Left colon (tissue), 2 donors: ENCODE data around the gene TYW1B. TPM values are rescaled to one million over a fixed set of nuclear protein-coding genes. Genes with fewer than 3 reads are reported as not detected.
"Not testable (repeated sequence)": the region's sequence is repeated elsewhere in the genome, so short reads cannot be mapped to it uniquely, and the experiment has no call there.

Experiments
- ATAC-seq: fragments of 200-7000 bp; cut with Tn5 transposase; one replicate; pipeline ENCODE4 v1.9.1; 2020; ENCODE audit warnings: mild to moderate bottlenecking, moderate library complexity
- DNase-seq, 2 donors: peaks; one replicate each; pipeline ENCODE4 v3.0.0-alpha.2; 2020
- intact Hi-C, 2 donors: fragments of 100-400 bp; cut with DNase I in 1 of 2; cut with micrococcal nuclease in 1 of 2; formaldehyde crosslinking; loops; one replicate each; pipeline versions ENCODE4 v1.11.2 to v1.14.0; 2022; cut with DNase I, micrococcal nuclease
- total RNA-seq, 2 donors: library from RNA; stranded (reverse); fragmentation: NEBNext Ultra II Directional; extraction: Animal tissue kit (Norgen Biotek cat#: 25700); gene quantifications; one replicate each; pipeline ENCODE4 v1.2.1, GENCODE V29; 2021
- donor health status: DM: no; HTN: no; CAD: no.
- donor health status: DM: yes; HTN: yes; CAD: no.

The TYW1B gene
- total RNA-seq, 2 donors from 2014 or later: 2.2 to 3.6 TPM

DNA sequence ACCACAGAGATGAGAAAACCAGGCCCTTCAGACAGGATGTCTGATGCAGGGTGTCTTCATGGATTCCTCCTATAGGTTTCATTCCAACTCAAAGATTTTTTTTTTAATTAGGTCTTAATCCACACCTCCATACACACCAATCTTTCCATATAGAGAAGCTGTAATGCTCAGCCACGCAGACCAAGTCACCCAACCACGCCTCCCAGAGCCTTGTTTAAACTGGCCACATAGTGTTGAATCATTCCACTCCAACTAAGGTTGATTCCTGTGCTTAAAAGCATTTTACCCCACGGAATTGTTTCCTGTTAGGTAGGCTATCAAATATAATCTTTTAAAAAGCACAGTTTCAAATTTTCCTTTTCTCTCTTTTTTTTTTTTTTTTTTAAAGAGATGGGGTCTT lies 153.6 kb downstream of the TYW1B start:
- intact Hi-C loops: no loop called here
- no peak for DNase-seq
- ATAC-seq: no peak

DNA sequence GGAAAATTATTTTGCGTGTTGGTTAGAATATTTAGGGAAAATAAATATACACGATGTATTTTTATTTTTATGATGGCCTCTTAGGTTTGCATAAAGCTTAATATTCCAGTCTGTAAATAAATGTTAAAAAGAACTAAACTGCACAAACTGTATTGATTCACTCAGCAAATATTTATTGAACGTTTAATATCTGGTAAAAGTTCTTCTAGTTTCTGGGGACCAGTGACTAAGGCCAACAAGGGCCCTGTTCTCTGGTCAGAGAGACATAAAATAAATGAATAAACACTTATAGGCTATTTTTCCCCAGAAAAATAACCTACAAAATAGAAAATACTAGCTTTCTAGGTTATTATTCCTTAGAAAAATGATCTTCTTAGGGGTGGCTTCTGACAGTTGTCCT lies 157.2 kb downstream of the TYW1B start:
- DNase-seq, ATAC-seq, intact Hi-C loops: not testable (repeated sequence)

- intact Hi-C loops, ATAC-seq, DNase-seq: not testable (repeated sequence)
Observed at GRCh38 chr7:72668435-72668834, 159.6 kb downstream of the TYW1B start.

GRCh38 chr7:72667049-72667448 lies 161.0 kb downstream of the TYW1B start:
- DNase-seq, ATAC-seq, intact Hi-C loops: not testable (repeated sequence)

DNA sequence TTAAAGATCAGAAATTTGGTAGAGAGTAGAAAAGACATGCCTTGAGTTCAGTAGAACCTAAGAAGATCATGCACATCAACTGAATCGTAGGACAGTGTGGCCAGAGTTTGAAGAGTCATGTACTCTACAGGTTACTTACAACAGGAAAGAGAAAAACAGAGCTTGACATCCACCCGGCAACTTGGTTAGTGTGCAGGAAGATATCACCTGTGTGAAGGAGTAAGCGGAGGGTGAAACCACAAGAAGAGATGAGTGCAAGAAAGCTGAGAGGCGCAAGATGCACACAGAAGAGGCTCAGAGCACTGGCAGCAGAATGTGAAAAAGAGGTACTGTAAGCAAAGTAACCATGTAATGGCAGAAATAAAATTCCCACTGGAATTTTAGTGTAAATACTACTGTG lies 179.4 kb downstream of the TYW1B start:
- intact Hi-C loops, ATAC-seq, DNase-seq: not testable (repeated sequence)

DNA sequence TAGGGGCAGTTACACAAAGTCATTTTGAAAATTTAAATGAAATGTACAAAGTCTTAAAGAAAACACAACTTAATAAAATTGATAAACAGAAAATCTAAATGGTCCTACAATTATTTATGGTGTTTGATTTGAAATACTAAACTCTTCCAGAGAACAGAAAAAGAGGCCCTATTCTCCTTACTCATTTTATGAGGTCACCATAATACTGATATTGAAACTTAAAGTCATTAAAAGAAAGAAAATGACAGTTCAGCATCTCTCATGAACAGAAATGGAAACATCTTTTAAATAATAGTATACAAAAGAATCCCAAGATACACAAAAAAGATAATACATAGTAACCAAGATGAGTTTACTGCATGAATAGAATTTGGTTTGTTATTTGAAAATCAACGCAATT lies 184.3 kb downstream of the TYW1B start:
- DNase-seq, intact Hi-C loops, ATAC-seq: not testable (repeated sequence)

DNA sequence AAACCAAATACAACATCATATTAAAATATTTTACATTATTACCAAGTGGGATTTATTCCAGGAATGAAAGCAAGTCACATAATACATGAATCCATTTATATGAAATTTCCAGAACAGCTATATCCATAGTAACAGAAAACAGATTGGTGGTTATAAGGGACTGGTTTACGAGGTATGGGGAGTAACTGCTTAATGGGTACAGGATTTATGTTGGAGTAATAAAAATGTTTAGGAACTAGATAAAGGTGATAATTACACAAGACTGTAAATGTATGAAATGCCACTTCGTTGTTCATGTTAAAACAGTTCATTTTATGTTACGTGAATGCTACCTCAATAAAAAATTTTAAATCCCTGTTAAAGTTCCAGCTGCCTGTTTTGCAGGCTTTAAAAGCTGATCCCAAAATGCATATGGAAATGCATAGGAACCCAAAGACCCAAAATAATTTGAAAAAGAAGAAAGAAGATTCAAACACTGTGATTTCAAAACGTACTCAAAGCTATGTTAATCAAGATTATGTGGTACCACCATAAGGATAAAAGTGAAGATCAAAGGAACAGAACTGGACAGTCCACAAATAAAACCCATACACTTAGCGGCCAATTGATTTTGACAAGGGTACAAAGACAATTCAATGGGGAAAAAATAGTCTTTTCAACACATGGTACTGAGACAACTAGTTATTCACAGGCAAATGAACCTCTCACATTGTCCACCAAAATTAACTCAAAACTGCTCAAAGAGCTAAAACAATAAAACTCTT lies 186.3 kb downstream of the TYW1B start:
- intact Hi-C loops, DNase-seq: not testable (repeated sequence)
- ATAC-seq: peak; percentile 33

GRCh38 chr7:72640740-72641139 lies 187.3 kb downstream of the TYW1B start:
- intact Hi-C loops, ATAC-seq: not testable (repeated sequence)

DNA sequence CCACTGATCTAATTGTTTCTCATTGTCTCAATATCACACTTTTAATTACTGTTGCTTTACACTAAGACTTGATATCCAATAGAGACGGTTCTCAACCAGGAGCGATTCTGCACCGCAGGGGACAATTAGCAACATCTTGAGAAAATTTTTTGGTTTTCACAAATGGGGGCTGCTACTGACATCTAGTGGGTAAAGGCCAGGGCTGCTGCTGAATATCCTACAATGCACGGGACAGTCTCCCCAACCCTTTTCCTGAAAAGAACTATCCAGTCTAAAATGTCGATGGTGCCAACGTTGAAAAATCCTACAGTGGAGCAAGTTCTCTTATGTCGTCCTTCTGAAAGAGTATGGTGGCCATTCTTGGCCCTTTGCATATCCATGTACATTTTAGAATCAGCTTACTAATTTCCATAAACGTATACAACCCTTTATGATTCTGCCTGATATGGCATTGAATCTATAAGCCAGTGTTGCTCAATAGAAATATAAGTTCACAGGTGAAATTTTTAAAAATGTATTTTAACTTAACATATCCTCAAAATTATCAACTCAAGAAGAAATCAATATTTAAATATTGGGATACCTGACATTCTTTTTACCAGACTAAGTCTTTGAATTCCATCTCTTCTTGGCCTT lies 192.6 kb downstream of the TYW1B start:
- DNase-seq, ATAC-seq, intact Hi-C loops: not testable (repeated sequence)

More at GRCh38 chr7:72640740-72641139, 187.3 kb downstream of the TYW1B start:
- DNase-seq: not testable (repeated sequence)

DNA sequence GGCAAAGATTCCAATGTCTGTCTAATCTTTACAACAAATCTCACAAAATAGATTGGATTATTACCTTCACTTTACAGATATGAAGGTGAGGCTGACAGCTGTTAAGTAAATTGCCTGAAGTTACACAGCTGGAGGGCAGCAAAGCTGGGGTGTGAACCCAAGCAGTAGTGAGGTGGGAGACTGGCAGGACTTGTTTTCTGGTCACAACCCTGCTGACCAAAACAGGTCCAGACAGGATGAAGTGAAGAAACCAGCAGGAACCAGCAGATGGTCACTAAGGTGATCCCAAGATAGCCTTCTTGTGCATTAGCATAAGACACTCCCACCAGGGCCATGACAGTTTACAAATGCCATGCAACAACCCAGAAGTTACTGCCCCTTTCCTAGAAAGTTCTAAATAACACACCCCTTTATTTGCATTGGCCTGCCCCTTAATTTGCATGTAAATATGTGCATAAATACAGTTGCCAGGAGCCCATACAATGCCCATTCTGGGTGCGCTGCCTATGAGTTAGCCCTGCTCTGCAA lies 195.2 kb downstream of the TYW1B start:
- intact Hi-C loops: not testable (repeated sequence)
- peak; percentile 96 for ATAC-seq
- DNase-seq: peak; percentile 16 to 45

DNA sequence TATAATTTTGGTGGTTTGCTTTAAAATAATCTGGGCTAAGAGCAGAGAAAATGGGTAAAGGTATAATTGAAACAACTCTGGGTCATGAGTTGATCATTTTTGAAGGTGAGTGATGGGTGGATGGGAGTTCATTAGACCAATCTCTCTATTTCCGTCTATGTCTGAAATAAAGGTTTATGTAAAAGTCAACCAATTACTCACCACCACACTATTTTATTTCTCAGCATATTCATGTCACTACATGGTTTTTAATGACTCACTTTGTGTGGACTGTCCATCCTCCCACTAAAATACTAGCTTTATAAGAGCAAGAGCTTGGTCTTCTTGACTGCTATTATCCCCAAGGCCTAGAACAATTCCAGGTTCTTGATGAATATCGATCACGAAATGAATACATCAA lies 199.6 kb downstream of the TYW1B start:
- DNase-seq, ATAC-seq, intact Hi-C loops: not testable (repeated sequence)

GRCh38 chr7:72626428-72627011 lies 201.5 kb downstream of the TYW1B start:
- intact Hi-C loops, DNase-seq, ATAC-seq: not testable (repeated sequence)

DNA sequence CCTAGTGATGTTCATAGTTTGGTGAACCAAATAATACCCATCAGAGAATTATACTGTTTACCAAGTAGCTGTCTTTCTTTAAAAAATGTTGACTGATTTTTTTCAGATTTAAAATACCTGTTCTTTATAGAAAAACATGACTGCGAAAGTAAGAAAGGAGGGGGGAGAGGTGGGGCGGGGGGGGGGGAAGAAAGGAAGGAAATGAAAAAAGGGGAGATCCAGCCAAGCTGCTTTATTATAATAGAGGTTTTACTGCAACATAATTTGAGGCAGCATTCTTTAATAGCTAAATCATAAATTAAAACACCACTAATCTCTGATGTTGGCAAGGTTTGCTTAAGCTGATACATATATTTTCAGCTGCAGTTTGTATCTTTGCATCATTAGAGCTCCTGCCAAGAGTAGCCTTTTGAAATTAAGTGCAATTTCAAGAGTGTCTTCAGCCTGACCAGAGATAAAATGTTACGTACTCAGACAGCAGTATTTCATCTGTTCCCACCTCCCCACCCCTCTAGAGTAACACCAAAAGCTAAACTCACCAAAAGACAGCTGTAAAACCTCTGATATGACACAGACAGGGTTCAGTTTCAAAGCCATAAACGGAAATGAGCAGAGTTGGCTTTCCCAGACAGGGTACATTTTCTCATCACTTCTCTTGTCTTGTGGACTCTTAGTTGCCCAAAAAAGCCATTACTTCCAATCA lies 202.1 kb downstream of the TYW1B start:
- intact Hi-C loops, DNase-seq, ATAC-seq: not testable (repeated sequence)

DNA sequence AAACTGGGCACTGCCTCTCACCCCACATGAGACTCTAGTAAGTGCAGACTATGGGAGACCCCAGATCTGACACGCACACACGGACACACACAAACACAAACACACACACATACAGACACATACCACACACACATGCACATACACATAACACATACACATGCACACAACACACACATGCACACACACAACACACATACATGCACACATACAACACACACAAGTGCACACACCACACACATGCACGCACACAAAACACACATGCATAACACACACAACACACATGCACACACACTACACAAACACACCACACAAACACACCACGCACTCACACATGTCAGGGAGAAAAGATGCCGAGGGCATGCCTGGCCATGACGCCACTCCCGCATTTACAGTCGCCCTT lies 205.5 kb downstream of the TYW1B start:
- no peak for DNase-seq
- intact Hi-C loops: no loop called here
- no peak for ATAC-seq

DNA sequence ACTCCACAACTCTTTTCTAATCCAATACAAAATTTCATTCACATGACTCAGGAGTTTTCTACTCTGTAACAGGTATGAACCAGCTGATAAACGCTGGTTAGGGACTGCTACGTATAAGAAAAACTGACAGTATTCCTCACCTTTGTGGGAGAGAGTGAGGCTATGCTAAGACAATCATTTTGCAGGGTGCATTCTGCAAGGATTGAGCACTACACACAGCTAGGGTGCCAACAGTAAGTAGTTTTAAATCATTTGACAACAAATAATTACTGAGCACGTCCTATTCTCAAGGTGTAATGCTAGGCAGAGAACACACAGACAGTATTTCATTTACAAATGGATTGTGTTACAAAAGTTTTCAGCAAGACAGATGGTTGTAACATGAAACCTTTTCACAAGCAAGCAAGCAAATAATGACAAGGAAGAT lies 206.2 kb downstream of the TYW1B start:
- intact Hi-C loops, DNase-seq, ATAC-seq: not testable (repeated sequence)

DNA sequence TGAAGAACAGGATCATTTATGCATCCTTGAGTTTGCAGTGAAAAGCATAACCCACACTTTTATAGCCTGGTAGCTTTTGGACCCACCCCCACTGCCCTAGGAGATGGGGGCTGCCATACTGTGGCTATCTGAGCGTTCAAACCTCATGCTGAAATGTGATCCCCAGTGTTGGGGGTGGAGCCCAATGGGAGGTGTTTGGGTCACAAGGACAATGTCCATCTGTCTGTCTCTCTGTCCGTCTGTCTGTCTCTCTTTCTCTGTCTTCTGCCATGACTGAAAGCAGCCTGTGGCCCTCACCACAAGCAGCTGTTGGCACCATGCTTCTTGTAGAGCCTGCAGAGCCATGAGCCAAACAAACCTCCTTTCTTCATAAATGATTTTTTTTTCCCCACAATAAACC lies 207.1 kb downstream of the TYW1B start:
- DNase-seq, ATAC-seq, intact Hi-C loops: not testable (repeated sequence)

DNA sequence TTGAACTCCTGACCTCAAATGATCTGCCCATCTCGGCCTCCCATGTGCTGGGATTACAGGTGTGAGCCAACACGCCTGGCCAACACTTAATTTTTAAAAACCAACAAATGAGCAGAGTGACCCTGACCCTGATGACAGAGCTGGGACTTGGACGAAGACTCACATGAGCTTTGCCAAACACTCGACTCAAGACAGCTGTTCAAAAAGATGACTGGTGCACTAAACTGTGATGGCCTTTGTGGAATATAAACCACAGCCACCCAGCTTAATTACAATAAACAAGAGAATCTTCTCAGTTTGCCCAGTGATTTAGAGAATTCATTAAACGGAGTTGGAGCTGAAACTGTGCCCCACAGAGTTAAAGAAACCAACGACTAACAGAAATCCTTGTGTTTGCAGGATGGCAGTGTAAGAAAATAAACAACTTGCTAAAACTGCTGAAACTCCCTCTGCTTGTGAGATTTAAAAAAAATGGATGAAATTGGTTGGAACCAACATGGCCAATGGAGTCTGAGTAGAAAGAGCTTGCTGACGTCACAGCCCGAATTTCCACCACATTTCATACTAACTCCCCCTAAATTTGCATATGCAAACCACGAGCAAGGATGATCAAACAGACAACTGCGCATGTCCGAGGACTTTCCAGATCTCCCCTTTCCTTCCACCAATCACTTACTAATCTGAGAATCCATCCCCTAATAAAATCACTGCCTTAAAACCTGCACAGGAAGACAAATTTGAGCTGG lies 209.4 kb downstream of the TYW1B start:
- ATAC-seq, intact Hi-C loops, DNase-seq: not testable (repeated sequence)

GRCh38 chr7:72609761-72610160 lies 218.2 kb downstream of the TYW1B start:
- intact Hi-C loops, ATAC-seq, DNase-seq: not testable (repeated sequence)
